ENCODE data around the gene B4GALNT4. TPM values are rescaled to one million over a fixed set of nuclear protein-coding genes. Genes with fewer than 3 reads are reported as not detected.
"Not testable (repeated sequence)": the region's sequence is repeated elsewhere in the genome, so short reads cannot be mapped to it uniquely, and the experiment has no call there.

Gene B4GALNT4
- total RNA-seq, 1 donor from 2014 or later, result 0.50 TPM

GRCh38 chr11:353179-353873 lies 16.0 kb upstream of the B4GALNT4 start:
- intact Hi-C loops (cut with micrococcal nuclease), result no loop called here
- peak; percentile 90 for DNase-seq
- ATAC-seq, result peak; percentile 60

GRCh38 chr11:355581-356458 lies 13.5 kb upstream of the B4GALNT4 start:
- ATAC-seq (peak; percentile 86), DNase-seq (peak; percentile 96)
- intact Hi-C loops (cut with micrococcal nuclease), result no loop called here

GRCh38 chr11:356610-357009 lies 12.7 kb upstream of the B4GALNT4 start:
- DNase-seq, result no peak
- intact Hi-C loops (cut with micrococcal nuclease), result no loop called here
- no peak for ATAC-seq

DNA sequence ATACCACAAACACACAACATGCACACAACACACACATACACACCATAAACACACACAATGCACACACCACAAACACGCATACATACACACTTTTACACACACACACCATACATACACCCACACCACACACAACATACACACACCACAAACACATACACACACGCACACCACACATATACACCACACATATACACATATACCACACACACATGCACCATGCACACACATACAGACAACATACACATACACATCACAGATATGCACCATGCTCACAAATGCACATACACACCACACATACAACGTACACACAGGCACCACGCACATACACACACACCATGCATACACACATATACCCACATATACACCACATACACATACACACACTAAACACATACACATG lies 11.7 kb upstream of the B4GALNT4 start:
- intact Hi-C loops (cut with micrococcal nuclease), result no loop called here

GRCh38 chr11:358129-358800 lies 11.0 kb upstream of the B4GALNT4 start:
- intact Hi-C loops (cut with micrococcal nuclease), result no loop called here
- DNase-seq (no peak), ATAC-seq (no peak)

More for the DNA sequence above, 11.7 kb upstream of the B4GALNT4 start:
- DNase-seq (no peak), ATAC-seq (no peak)

DNA sequence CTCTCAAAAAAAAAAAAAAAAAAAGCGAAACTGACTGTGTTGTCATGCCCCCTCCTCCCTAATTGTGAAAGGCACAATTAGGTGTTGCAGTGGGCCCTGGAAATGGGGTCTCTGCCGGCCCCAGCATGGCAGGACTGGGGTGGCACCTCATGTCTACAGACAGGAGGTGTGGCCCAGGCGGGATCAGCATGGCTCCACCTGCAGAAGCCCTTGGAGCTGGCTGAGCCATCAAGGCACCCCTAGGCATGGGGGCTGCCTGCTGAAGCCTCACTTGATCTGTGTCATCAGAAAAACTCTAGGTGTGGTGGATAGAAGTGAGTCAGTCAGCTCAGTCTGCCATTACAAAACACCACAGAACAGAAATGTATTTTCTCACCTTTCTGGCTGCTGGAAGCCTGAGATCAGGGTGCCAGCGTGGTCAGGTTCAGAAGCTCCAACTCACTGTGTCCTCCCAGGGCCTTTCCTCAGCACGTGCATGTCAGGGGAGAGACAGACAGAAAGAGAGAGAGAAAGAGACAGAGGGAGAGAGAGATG lies 10.1 kb upstream of the B4GALNT4 start:
- intact Hi-C loops (cut with micrococcal nuclease), result no loop called here
- no peak for DNase-seq
- no peak for ATAC-seq

- intact Hi-C loops (cut with micrococcal nuclease), result loop anchor here (5.0 kb wide), 1 partner anchor 158 kb away; no protein-coding TSS in a partner anchor
- no peak for DNase-seq
- ATAC-seq, result no peak
These were observed 8.7 kb upstream of the B4GALNT4 start for GRCh38 chr11:360326-361280.

GRCh38 chr11:362642-363442 lies 6.5 kb upstream of the B4GALNT4 start:
- intact Hi-C loops (cut with micrococcal nuclease), result loop anchor here (5.0 kb wide), 1 partner anchor 161 kb away; no protein-coding TSS in a partner anchor

DNA sequence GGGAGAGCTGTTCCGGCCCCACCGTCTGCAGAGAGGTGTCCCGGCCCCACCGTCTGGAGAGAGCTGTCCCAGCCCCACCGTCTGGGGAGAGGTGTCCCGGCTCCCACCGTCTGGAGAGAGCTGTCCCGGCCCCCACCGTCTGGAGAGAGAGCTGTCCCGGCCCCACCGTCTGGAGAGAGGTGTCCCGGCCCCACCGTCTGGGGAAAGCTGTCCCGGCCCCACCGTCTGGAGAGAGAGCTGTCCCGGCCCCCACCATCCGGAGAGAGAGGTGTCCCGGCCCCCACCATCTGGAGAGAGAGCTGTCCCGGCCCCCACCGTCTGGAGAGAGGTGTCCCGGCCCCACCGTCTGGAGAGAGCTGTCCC lies 5.9 kb upstream of the B4GALNT4 start:
- not testable (repeated sequence) for DNase-seq, ATAC-seq
- intact Hi-C loops (cut with micrococcal nuclease), result loop anchor here (5.0 kb wide), 1 partner anchor 161 kb away; no protein-coding TSS in a partner anchor

More at GRCh38 chr11:362642-363442, 6.5 kb upstream of the B4GALNT4 start:
- no peak for DNase-seq
- ATAC-seq, result no peak

DNA sequence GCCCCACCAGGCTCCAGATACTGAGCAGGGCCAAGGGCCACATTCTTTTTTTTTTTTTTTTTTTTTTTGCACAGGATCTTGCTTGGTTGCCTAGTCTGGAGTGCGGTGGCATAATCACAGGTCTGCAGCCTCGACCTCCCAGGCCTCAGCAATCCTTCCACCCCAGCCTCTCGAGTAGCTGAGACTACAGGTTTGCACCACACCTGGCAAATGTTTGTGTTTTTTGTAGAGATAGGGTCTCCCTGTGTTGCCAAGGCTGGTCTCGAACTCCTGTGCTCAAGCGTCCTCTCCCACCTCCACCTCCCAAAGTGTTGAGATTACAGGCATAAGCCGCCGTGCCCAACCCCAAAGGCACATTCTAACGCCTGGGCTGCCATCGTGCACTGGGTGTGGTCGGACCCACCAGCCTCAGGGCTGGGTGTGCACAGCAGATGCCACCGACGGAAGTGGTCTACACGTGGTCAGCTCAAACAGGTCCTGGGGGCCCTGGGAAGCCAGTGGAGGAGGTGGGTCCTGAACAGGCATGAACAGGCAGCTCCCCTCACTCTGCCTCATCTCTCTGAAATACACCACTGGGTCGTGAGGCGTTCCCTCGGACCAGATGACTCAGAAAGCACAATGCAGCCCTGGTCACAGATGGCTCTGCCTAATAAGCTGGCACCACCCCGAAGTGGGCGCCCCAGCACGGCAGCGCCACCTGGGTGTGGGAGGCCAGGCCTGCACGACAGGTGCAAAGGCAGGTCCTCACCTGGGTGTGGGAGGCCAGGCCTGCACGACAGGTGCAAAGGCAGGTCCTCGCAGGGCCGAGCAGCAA lies 5.1 kb upstream of the B4GALNT4 start:
- DNase-seq, result no peak
- intact Hi-C loops (cut with micrococcal nuclease), result loop anchor here (5.0 kb wide), 1 partner anchor 162 kb away; no protein-coding TSS in a partner anchor
- peak; percentile 14 for ATAC-seq

DNA sequence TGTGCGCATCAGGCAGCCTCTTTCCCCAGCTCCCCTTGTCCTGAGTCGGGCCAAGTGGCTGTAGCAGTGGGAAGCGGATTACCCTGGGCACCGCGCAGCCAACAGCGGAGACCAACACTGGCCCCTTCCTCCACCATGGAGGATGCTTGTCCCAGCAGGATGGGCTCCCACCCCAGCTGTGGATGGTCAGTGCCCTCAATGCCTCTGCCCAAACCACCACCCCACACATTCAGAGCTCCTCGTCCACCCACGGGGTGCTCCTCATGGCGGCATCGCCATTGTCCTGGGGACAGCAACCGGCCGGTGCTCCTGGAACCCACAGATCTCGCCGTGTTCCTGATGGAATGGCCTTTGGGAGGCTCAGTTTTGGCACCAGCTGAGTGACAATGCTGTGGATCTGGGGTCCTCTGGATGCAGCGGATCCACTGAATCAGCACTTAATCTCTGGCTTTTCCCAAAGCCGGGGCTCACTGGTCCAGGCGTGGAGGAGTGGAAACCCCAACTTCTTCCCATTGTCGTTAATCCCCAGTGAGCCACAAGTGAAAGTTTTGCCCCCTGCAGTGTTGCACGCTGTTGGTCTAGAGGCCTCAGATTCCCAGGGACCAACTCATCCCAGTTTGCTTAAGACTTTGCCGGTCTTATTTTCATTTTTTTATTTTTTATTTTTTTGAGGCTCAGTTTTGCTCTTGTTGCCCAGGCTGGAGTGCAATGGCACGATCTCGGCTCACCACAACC lies 4.1 kb upstream of the B4GALNT4 start:
- DNase-seq (no peak), ATAC-seq (no peak)
- intact Hi-C loops (cut with micrococcal nuclease), result loop anchor here (5.0 kb wide), 1 partner anchor 163 kb away; no protein-coding TSS in a partner anchor

GRCh38 chr11:365831-366230 lies 3.5 kb upstream of the B4GALNT4 start:
- intact Hi-C loops (cut with micrococcal nuclease), result no loop called here
- ATAC-seq, result no peak

DNA sequence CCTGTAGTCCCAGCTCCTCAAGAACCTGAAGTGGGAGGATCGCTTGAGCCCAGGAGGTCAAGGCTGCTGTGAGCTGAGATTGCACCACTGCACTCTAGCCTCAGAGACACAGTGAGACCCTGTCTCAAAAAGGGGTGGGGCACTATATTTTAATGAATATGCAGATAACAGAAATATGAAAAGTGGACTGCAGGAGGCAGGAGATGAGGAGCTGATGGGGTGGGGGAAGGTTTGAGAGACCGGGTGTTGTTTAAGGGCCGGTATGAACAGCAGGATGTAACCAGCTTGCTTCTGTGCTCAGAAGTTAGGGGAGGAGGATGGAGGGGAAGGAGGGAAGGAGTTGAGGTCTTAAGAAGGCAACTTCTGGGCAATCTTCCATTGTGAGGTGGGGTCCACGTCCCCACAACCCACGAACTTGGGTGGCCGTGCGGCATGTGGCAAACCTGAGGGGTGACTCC lies 1.3 kb upstream of the B4GALNT4 start:
- intact Hi-C loops (cut with micrococcal nuclease), result no loop called here
- ATAC-seq (no peak), DNase-seq (no peak)

More at GRCh38 chr11:365831-366230, 3.5 kb upstream of the B4GALNT4 start:
- no peak for DNase-seq

DNA sequence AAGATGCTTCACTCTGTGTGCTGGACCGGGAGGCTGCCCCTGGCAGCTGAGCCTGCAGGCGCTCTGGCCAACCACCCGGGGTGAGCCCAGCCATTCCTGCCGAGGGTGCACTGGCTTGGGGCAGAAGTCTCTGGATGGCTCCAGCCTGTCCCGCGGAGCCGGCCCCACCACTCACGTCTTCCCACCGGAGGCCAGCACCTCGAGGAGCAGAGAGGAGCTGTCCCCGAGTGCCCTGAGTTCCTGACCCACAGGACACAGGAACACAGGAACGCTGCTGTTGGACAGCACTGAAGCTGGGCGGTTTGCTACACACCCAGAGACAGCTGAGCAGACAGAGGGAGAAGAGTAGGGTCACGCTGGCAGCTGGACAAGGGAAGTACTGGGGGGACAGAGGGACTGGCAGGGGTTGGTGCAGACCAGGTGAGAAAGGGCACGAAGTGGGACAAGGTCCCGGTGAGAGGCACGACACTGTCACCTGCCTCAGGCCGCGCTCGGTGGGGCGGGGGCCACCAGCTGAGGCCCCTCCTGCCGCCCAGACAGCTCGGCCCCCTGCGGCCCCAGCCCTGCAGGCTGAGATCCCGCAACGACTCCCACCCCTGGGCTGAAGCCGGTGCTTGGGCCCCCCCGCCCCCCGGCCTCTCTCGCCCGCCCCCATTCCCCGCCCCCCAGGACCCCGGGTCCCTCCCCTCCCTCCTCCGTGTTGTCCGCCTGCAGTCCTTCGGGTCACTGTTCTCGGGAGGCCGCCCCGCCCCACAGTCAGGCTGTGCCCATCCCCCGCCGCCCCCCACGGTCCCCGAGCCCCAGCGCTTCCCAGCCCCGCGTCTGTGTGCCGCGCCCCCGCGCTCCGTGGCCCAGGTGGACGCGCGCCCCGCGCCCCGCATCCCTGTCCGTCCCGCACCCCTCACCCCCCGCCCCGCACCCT lies 624 bp upstream of the B4GALNT4 start:
- DNase-seq (no peak), ATAC-seq (peak; percentile 17)
- intact Hi-C loops (cut with micrococcal nuclease), result no loop called here
